Measurements from ENCODE around the gene TFR2. TPM values are rescaled to one million over a fixed set of nuclear protein-coding genes. Genes with fewer than 3 reads are reported as not detected.

The TFR2 gene
- total and polyA plus RNA-seq, 2 of the 13 experiments (the other 11 are each of a cell fraction or from before 2014, with no cell fraction given) = 36.9 to 64.2 TPM

DNA sequence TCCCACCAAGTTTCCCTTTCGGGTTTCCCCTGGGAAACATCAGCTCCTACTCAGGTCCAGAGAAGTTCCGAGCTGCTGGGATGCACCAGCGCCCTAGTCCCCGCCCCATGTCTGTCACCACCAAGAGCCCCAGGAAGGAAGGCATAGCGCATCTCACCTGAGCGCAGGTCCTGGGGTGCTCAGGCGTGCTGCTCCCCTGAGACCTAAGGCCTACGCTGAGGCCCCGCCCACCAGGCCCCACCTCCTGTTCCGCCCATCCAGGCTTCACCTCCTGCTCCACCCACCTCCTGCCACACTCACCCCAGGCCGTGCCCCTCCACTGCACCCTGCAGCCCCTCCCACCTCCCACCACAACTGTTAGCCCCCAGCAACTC lies 1.2 kb upstream of the TFR2 start (continued):
- TF ChIP-seq, protein P1, sequence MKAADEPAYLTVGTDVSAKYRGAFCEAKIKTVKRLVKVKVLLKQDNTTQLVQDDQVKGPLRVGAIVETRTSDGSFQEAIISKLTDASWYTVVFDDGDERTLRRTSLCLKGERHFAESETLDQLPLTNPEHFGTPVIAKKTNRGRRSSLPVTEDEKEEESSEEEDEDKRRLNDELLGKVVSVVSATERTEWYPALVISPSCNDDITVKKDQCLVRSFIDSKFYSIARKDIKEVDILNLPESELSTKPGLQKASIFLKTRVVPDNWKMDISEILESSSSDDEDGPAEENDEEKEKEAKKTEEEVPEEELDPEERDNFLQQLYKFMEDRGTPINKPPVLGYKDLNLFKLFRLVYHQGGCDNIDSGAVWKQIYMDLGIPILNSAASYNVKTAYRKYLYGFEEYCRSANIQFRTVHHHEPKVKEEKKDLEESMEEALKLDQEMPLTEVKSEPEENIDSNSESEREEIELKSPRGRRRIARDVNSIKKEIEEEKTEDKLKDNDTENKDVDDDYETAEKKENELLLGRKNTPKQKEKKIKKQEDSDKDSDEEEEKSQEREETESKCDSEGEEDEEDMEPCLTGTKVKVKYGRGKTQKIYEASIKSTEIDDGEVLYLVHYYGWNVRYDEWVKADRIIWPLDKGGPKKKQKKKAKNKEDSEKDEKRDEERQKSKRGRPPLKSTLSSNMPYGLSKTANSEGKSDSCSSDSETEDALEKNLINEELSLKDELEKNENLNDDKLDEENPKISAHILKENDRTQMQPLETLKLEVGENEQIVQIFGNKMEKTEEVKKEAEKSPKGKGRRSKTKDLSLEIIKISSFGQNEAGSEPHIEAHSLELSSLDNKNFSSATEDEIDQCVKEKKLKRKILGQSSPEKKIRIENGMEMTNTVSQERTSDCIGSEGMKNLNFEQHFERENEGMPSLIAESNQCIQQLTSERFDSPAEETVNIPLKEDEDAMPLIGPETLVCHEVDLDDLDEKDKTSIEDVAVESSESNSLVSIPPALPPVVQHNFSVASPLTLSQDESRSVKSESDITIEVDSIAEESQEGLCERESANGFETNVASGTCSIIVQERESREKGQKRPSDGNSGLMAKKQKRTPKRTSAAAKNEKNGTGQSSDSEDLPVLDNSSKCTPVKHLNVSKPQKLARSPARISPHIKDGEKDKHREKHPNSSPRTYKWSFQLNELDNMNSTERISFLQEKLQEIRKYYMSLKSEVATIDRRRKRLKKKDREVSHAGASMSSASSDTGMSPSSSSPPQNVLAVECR (CRISPR knock-in tag; IDR thresholded peaks at IDR 0.05; ENCODE audit: borderline replicate concordance) = peak; percentile 35; the same call in 1 of the 2 replicates
- TF ChIP-seq ZBTB21 (CRISPR knock-in tag; IDR thresholded peaks at IDR 0.05) (no peak), POLR2A (IDR thresholded peaks at IDR 0.05; ENCODE audit: insufficient read depth in 1 of 2, low read depth in 2 of 2, low read length in 2 of 2) (peak; percentile 23 to 93; a peak in 2 of 4 replicates), TAF1 (CRISPR knock-in tag; IDR thresholded peaks at IDR 0.05) (0 out of 2 replicates have a peak, but pooled peaks have one; percentile 37), PAWR (CRISPR knock-in tag; IDR thresholded peaks at IDR 0.05; ENCODE audit: borderline replicate concordance) (no peak), HDAC6 (IDR thresholded peaks at IDR 0.05; ENCODE audit: low read depth, low read length) (no peak), TBX3 (IDR thresholded peaks at IDR 0.05; ENCODE audit: borderline replicate concordance) (no peak), RFX3 (CRISPR knock-in tag; IDR thresholded peaks at IDR 0.05) (no peak), ZBTB7A (CRISPR knock-in tag; IDR thresholded peaks at IDR 0.05) (0 out of 2 replicates have a peak, but pooled peaks have one; percentile 38), ZMYM4 (CRISPR knock-in tag; IDR thresholded peaks at IDR 0.05) (0 out of 2 replicates have a peak, but pooled peaks have one; percentile 2), PHF8 (CRISPR knock-in tag; IDR thresholded peaks at IDR 0.05) (peak; percentile 39), ZBTB3 (CRISPR knock-in tag; IDR thresholded peaks at IDR 0.05; ENCODE audit: borderline replicate concordance, low read depth) (no peak), GTF2F1 (IDR thresholded peaks at IDR 0.05; ENCODE audit: low read length) (no peak)
- TF ChIP-seq, protein P2, sequence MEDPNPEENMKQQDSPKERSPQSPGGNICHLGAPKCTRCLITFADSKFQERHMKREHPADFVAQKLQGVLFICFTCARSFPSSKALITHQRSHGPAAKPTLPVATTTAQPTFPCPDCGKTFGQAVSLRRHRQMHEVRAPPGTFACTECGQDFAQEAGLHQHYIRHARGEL (CRISPR knock-in tag; IDR thresholded peaks at IDR 0.05) = no peak
- TF ChIP-seq, protein P3, sequence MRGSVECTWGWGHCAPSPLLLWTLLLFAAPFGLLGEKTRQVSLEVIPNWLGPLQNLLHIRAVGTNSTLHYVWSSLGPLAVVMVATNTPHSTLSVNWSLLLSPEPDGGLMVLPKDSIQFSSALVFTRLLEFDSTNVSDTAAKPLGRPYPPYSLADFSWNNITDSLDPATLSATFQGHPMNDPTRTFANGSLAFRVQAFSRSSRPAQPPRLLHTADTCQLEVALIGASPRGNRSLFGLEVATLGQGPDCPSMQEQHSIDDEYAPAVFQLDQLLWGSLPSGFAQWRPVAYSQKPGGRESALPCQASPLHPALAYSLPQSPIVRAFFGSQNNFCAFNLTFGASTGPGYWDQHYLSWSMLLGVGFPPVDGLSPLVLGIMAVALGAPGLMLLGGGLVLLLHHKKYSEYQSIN (CRISPR knock-in tag; IDR thresholded peaks at IDR 0.05; ENCODE audit: borderline replicate concordance) = no peak
- TF ChIP-seq, protein P4, sequence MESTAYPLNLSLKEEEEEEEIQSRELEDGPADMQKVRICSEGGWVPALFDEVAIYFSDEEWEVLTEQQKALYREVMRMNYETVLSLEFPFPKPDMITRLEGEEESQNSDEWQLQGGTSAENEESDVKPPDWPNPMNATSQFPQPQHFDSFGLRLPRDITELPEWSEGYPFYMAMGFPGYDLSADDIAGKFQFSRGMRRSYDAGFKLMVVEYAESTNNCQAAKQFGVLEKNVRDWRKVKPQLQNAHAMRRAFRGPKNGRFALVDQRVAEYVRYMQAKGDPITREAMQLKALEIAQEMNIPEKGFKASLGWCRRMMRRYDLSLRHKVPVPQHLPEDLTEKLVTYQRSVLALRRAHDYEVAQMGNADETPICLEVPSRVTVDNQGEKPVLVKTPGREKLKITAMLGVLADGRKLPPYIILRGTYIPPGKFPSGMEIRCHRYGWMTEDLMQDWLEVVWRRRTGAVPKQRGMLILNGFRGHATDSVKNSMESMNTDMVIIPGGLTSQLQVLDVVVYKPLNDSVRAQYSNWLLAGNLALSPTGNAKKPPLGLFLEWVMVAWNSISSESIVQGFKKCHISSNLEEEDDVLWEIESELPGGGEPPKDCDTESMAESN (CRISPR knock-in tag; conservative IDR thresholded peaks at IDR 0.05) = no peak
- TF ChIP-seq, protein P5, sequence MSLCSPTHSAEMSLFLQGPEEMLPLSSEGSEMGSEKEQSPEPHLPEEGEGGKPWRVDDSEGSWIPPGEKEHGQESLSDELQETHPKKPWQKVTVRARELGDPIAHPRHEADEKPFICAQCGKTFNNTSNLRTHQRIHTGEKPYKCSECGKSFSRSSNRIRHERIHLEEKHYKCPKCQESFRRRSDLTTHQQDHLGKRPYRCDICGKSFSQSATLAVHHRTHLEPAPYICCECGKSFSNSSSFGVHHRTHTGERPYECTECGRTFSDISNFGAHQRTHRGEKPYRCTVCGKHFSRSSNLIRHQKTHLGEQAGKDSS (CRISPR knock-in tag; IDR thresholded peaks at IDR 0.05; ENCODE audit: borderline replicate concordance, low read depth) = no peak
- TF ChIP-seq, protein P6, sequence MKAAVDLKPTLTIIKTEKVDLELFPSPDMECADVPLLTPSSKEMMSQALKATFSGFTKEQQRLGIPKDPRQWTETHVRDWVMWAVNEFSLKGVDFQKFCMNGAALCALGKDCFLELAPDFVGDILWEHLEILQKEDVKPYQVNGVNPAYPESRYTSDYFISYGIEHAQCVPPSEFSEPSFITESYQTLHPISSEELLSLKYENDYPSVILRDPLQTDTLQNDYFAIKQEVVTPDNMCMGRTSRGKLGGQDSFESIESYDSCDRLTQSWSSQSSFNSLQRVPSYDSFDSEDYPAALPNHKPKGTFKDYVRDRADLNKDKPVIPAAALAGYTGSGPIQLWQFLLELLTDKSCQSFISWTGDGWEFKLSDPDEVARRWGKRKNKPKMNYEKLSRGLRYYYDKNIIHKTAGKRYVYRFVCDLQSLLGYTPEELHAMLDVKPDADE (CRISPR knock-in tag; IDR thresholded peaks at IDR 0.05) = no peak
- TF ChIP-seq, protein P7, sequence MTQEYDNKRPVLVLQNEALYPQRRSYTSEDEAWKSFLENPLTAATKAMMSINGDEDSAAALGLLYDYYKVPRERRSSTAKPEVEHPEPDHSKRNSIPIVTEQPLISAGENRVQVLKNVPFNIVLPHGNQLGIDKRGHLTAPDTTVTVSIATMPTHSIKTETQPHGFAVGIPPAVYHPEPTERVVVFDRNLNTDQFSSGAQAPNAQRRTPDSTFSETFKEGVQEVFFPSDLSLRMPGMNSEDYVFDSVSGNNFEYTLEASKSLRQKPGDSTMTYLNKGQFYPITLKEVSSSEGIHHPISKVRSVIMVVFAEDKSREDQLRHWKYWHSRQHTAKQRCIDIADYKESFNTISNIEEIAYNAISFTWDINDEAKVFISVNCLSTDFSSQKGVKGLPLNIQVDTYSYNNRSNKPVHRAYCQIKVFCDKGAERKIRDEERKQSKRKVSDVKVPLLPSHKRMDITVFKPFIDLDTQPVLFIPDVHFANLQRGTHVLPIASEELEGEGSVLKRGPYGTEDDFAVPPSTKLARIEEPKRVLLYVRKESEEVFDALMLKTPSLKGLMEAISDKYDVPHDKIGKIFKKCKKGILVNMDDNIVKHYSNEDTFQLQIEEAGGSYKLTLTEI (CRISPR knock-in tag; conservative IDR thresholded peaks at IDR 0.05) = no peak
